Measurements from ENCODE around the gene ZNF200. TPM values are rescaled to one million over a fixed set of nuclear protein-coding genes. Genes with fewer than 3 reads are reported as not detected.
"Not testable (repeated sequence)": the region's sequence is repeated elsewhere in the genome, so short reads cannot be mapped to it uniquely, and the experiment has no call there.

ZNF200 gene
- total and polyA plus RNA-seq, 2 of the 13 experiments (the other 11 are each of a cell fraction or from before 2014, with no cell fraction given): 3.5 to 16.5 TPM

- H3K9ac ChIP-seq (ENCODE audit: insufficient read depth, low read depth, low read length); BruUV-seq (replicated peaks); H3K27ac ChIP-seq (ENCODE audit: extremely low read length, insufficient read depth, low read length); H3K4me2 ChIP-seq (ENCODE audit: low read depth, low read length); in situ Hi-C loops (cut with HindIII; ENCODE audit: extremely low pct_ligation_motif_present, low pct_unique_long_range_greater_than_20kb); FAIRE-seq; H4K20me1 ChIP-seq (ENCODE audit: insufficient read depth, low read length); H3K4me3 ChIP-seq (replicated peaks in 1 of 3; ENCODE audit: insufficient read depth in 1 of 3, low read depth in 2 of 3, low read length in 3 of 3); H2AFZ ChIP-seq (ENCODE audit: low read length); H3K27me3 ChIP-seq (ENCODE audit: control insufficient read depth in 1 of 2, insufficient read depth in 2 of 2, low read length in 2 of 2); H3K79me2 ChIP-seq (ENCODE audit: insufficient read depth, low read length); intact Hi-C loops (cut with micrococcal nuclease; ENCODE audit: unreplicated experiment); POLR2A ChIA-PET; H3K36me3 ChIP-seq (replicated peaks in 1 of 2; ENCODE audit: control insufficient read depth in 1 of 2, insufficient read depth in 2 of 2, low read length in 2 of 2); H3K9me3 ChIP-seq (ENCODE audit: low read length); ATAC-seq; CTCF ChIA-PET (ENCODE audit: low intra/inter-chr PET ratio, low total read pairs); DNase-seq (ENCODE audit: low spot score); TF ChIP-seq SOX13 (IDR thresholded peaks at IDR 0.05): not testable (repeated sequence)
- WGBS (ENCODE audit: low lambda C conversion rate): 32% methylated on average over 5 of the region's 5 CpGs
- TF ChIP-seq GATAD2A (CRISPR knock-in tag; IDR thresholded peaks at IDR 0.05) (peak; percentile 36; the same call in 1 of the 2 replicates), BCL6 (CRISPR knock-in tag; IDR thresholded peaks at IDR 0.05) (peak; percentile 71), SOX5 (CRISPR knock-in tag; IDR thresholded peaks at IDR 0.05; ENCODE audit: borderline replicate concordance) (0 out of 2 replicates have a peak, but pooled peaks have one; percentile 21), PAXIP1 (CRISPR knock-in tag; conservative IDR thresholded peaks at IDR 0.05) (0 out of 2 replicates have a peak, but pooled peaks have one; percentile 16), ZNF652 (CRISPR knock-in tag; IDR thresholded peaks at IDR 0.05; ENCODE audit: borderline replicate concordance, low read depth) (peak; percentile 14; the same call in 1 of the 2 replicates), MED1 (CRISPR knock-in tag; IDR thresholded peaks at IDR 0.05) (0 out of 2 replicates have a peak, but pooled peaks have one; percentile 36), SOX13 (CRISPR knock-in tag; conservative IDR thresholded peaks at IDR 0.05 in 1 of 2, IDR thresholded peaks at IDR 0.05 in 1 of 2) (peak in 1 of 2 experiments; percentile 54; a peak in 2 of 4 replicates), RARA (CRISPR knock-in tag; IDR thresholded peaks at IDR 0.05) (peak; percentile 32)
- TF ChIP-seq, protein P1, sequence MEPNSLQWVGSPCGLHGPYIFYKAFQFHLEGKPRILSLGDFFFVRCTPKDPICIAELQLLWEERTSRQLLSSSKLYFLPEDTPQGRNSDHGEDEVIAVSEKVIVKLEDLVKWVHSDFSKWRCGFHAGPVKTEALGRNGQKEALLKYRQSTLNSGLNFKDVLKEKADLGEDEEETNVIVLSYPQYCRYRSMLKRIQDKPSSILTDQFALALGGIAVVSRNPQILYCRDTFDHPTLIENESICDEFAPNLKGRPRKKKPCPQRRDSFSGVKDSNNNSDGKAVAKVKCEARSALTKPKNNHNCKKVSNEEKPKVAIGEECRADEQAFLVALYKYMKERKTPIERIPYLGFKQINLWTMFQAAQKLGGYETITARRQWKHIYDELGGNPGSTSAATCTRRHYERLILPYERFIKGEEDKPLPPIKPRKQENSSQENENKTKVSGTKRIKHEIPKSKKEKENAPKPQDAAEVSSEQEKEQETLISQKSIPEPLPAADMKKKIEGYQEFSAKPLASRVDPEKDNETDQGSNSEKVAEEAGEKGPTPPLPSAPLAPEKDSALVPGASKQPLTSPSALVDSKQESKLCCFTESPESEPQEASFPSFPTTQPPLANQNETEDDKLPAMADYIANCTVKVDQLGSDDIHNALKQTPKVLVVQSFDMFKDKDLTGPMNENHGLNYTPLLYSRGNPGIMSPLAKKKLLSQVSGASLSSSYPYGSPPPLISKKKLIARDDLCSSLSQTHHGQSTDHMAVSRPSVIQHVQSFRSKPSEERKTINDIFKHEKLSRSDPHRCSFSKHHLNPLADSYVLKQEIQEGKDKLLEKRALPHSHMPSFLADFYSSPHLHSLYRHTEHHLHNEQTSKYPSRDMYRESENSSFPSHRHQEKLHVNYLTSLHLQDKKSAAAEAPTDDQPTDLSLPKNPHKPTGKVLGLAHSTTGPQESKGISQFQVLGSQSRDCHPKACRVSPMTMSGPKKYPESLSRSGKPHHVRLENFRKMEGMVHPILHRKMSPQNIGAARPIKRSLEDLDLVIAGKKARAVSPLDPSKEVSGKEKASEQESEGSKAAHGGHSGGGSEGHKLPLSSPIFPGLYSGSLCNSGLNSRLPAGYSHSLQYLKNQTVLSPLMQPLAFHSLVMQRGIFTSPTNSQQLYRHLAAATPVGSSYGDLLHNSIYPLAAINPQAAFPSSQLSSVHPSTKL (CRISPR knock-in tag; IDR thresholded peaks at IDR 0.05): peak; percentile 44; the same call in 1 of the 2 replicates
- H3K4me1 ChIP-seq (ENCODE audit: insufficient read depth, low read length): peaks cover 68% of the 10 kb centered on the region
These were observed 35.8 kb upstream of the ZNF200 start for GRCh38 chr16:3270718-3271117.

All from HepG2 (cell line).